Measurements from ENCODE around the gene STBD1.

DNA sequence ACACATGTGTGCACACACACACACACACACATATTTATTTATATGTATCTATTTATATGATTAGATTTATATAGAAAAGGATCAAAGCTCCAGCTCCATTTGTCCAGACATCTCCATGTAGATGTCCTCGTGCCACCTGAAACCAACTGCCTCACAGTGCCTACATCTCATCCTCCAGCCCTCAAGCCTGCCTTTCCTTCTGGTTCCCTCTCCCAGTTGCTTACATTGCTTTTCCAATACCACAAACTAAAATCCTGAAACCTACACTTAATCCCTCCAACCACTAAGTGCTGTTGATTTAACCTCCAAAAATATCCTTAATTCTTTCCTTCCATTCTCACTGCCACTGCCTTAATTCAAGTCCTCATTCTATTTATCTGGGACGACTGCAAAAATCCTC is 51.4 kb downstream of the STBD1 start:
- TF ChIP-seq, protein P1, sequence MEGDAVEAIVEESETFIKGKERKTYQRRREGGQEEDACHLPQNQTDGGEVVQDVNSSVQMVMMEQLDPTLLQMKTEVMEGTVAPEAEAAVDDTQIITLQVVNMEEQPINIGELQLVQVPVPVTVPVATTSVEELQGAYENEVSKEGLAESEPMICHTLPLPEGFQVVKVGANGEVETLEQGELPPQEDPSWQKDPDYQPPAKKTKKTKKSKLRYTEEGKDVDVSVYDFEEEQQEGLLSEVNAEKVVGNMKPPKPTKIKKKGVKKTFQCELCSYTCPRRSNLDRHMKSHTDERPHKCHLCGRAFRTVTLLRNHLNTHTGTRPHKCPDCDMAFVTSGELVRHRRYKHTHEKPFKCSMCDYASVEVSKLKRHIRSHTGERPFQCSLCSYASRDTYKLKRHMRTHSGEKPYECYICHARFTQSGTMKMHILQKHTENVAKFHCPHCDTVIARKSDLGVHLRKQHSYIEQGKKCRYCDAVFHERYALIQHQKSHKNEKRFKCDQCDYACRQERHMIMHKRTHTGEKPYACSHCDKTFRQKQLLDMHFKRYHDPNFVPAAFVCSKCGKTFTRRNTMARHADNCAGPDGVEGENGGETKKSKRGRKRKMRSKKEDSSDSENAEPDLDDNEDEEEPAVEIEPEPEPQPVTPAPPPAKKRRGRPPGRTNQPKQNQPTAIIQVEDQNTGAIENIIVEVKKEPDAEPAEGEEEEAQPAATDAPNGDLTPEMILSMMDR (IDR thresholded peaks at IDR 0.05 in 8 of 11, conservative IDR thresholded peaks at IDR 0.05 in 3 of 11): no peak
- TF ChIP-seq POLR2A (IDR thresholded peaks at IDR 0.05): no peak
- TF ChIP-seq POLR2AphosphoS5 (IDR thresholded peaks at IDR 0.05): no peak
